Progenitor cell of endocrine pancreas (in vitro differentiated cells): ENCODE measurements around the gene COPZ2. TPM values are rescaled to one million over a fixed set of nuclear protein-coding genes. Genes with fewer than 3 reads are reported as not detected.

Experiments used
- DNase-seq: peaks from one replicate; pipeline ENCODE4 v3.0.0; 2021; ENCODE audit warnings: low spot score; ENCODE audit not compliant: unreplicated experiment
- H3K27ac Mint-ChIP-seq: 2 replicates; pipeline ENCODE4 v1.8.0; 2021; ENCODE audit warnings: mild to moderate bottlenecking, moderate library complexity, mixed read lengths
- H3K27me3 Mint-ChIP-seq: 2 replicates; pipeline ENCODE4 v1.8.0; 2021; ENCODE audit warnings: mixed read lengths
- H3K36me3 Mint-ChIP-seq: 2 replicates; pipeline ENCODE4 v1.8.0; 2022; ENCODE audit warnings: mixed read lengths; ENCODE audit not compliant: insufficient read depth
- H3K4me1 Mint-ChIP-seq: 2 replicates; pipeline ENCODE4 v1.8.0; 2021; ENCODE audit warnings: low read depth, mixed read lengths
- H3K4me3 Mint-ChIP-seq: 2 replicates; pipeline ENCODE4 v1.8.0; 2021; ENCODE audit warnings: low read depth, mild to moderate bottlenecking, moderate library complexity, mixed read lengths
- H3K9me3 Mint-ChIP-seq: 2 replicates; pipeline ENCODE4 v1.8.0; 2021; ENCODE audit warnings: low read depth, mixed read lengths
- total RNA-seq: library from RNA; stranded (reverse); gene quantifications from 2 replicates; pipeline ENCODE4 v1.2.1, GENCODE V29; 2021
- TF ChIP-seq, protein P1 (sequence below): fragments of 200-600 bp; sonication (generic); IDR thresholded peaks from one replicate; pipeline ENCODE4 v1.5.0; 2021; ENCODE audit warnings: antibody characterized with exemption, mild to moderate bottlenecking; ENCODE audit not compliant: unreplicated experiment

The COPZ2 gene
- total RNA-seq, 1 donor from 2014 or later = not detected

DNA sequence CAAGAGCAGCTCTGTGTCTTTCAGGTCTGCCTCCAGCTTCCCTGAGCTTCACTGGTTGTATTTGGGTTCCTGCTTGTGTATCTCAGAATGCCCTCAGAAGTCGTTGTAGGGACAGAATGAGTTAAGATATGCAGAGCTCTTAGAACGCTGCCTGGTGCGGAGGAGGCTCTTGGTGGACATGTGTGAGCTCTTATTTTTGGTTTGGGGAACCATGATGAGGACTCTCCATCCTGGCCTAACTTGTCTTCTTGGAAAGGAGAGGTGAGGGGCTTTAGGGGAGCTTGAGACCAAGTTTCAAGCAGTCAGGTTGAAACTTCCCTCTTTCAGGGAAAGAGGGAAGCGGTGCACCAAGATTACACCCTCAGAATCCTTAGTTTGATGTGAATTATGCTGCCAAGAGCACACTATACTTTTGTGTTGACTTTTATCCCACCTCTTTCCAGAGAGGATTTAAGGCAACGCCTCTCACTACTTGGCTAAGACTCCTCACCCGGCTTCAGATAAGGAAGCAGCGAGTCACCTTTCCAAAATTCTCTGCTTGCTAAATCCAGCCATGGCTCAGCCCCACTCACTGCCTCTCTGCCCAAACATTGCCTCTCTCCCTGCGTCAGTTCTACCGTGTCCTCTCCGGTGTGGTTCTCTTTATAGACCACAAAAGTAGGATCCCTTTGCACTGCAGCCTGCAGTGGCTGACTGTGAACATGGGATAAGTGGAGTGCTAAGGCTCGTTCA, 53.9 kb downstream of the COPZ2 start:
- H3K4me3 Mint-ChIP-seq = no peak overlapping the region
- TF ChIP-seq, protein P1, sequence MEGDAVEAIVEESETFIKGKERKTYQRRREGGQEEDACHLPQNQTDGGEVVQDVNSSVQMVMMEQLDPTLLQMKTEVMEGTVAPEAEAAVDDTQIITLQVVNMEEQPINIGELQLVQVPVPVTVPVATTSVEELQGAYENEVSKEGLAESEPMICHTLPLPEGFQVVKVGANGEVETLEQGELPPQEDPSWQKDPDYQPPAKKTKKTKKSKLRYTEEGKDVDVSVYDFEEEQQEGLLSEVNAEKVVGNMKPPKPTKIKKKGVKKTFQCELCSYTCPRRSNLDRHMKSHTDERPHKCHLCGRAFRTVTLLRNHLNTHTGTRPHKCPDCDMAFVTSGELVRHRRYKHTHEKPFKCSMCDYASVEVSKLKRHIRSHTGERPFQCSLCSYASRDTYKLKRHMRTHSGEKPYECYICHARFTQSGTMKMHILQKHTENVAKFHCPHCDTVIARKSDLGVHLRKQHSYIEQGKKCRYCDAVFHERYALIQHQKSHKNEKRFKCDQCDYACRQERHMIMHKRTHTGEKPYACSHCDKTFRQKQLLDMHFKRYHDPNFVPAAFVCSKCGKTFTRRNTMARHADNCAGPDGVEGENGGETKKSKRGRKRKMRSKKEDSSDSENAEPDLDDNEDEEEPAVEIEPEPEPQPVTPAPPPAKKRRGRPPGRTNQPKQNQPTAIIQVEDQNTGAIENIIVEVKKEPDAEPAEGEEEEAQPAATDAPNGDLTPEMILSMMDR = no peak
- H3K36me3 Mint-ChIP-seq = peaks cover 18% of the 10 kb centered on the region
- H3K27ac Mint-ChIP-seq = peak overlapping the region; percentile 77
- no peak for DNase-seq
- H3K27me3 Mint-ChIP-seq = peaks cover 5% of the 10 kb centered on the region
- H3K9me3 Mint-ChIP-seq = no peaks in the 10 kb centered on the region
- H3K4me1 Mint-ChIP-seq = peaks cover 63% of the 10 kb centered on the region

DNA sequence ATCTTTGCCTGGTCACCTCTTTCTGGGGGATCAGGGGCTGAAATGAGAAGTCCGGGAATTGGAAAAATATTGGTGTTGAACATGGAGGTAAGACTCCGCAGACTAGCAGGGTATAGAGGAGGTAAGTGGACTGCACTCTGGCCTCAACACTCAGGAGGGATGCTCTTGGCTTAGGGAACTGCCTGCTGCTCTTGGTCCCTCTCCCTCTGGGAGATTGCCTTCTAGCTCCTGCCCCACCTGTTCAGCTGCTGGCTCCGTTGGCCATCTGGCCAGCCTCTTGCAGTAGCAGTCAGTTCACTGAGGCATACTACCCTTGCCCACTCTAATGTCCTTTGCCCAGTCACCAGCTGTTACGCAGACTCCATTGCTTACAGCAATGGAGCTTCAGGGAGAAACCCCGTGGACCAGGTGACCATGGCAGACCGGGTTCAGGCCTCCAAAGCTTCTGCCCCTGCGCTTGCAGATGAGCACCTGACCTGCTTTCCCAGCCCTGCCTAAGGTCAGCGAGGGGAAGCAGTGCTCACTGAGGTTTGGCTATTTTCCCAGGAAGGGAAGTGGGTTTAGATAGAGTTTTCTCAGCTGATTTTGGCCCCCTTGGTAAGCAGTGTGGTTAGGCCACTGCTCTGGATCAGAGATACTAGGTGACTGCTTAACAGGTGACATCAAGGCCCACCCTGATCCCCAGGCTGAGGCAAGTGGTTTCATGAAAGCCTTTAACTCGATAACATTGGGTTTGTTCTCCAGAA, 54.8 kb downstream of the COPZ2 start:
- Mint-ChIP-seq H3K4me3 (peak overlapping the region; percentile 34), H3K27me3 (peaks cover 5% of the 10 kb centered on the region), H3K4me1 (peaks cover 57% of the 10 kb centered on the region), H3K27ac (peak overlapping the region; percentile 79), H3K36me3 (peaks cover 22% of the 10 kb centered on the region), H3K9me3 (no peaks in the 10 kb centered on the region)
- TF ChIP-seq, protein P1 = no peak
- DNase-seq = no peak

DNA sequence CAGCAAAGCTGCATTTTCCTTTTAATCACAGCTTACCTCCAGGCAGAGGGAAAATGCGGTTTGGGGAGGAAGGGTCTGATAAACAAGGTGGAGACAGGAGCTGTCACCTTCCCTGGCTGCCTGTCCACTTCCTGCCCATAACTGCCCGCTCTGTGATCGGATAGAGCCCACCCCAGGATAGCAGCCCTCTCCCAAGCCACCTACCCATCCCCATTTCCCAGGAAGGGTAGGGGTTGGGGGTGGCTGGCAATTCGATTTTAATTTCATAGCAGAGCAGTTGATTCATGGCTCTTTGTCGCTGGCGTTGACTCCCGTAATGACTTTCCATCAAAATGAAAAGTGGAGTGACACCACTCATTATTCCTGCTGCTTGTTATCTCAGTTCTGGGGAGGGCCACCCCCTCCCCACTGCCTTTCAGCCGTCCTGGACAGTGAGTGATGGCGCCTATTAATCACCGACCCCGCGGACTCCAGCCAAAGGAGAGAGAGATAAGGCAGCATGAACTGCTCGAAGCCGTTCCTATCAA, 55.4 kb downstream of the COPZ2 start:
- Mint-ChIP-seq H3K36me3 (peaks cover 27% of the 10 kb centered on the region), H3K9me3 (no peaks in the 10 kb centered on the region), H3K4me1 (peaks cover 51% of the 10 kb centered on the region), H3K27me3 (peaks cover 5% of the 10 kb centered on the region), H3K4me3 (no peak overlapping the region), H3K27ac (peak overlapping the region; percentile 79)
- TF ChIP-seq, protein P1 = no peak
- DNase-seq = no peak

DNA sequence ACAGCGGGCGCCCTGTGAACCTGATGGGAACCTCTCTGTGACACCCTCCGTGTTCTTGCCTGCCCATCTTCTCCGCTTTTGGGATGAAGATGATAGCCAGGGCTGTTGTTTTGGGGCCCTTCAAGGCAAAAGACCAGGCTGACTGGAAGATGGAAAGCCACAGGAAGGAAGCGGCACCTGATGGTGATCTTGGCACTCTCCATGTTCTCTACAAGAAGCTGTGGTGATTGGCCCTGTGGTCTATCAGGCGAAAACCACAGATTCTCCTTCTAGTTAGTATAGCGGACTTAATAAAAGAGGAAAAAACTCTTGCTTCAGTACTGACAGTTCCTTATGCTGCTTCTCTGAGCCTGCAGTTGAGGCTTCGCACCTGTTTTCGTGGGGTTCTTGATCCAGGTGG, 56.1 kb downstream of the COPZ2 start:
- Mint-ChIP-seq H3K27me3 (peaks cover 5% of the 10 kb centered on the region), H3K9me3 (no peaks in the 10 kb centered on the region), H3K36me3 (peaks cover 26% of the 10 kb centered on the region), H3K4me3 (no peak overlapping the region), H3K4me1 (peaks cover 44% of the 10 kb centered on the region), H3K27ac (peak overlapping the region; percentile 79)
- DNase-seq = no peak
- TF ChIP-seq, protein P1 = no peak

DNA sequence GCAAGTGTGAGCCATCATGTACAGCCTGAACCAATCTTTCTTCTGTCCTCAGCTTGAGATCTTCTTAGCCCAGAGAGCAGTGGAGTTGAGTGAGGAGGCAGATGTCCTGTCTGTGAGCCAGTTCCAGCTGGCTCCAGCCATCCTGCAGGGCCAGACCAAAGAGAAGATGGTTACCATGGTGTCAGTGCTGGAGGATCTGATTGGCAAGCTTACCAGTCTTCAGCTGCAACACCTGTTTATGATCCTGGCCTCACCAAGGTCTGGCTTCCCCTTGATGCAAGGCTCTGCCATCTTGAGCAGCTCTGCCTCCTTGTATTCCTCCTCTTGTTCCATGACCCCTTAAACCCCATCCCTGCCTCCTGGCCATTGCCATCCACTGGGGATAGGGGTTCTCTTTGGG, 57.1 kb downstream of the COPZ2 start:
- Mint-ChIP-seq H3K4me3 (no peak overlapping the region), H3K9me3 (no peaks in the 10 kb centered on the region), H3K4me1 (peaks cover 39% of the 10 kb centered on the region), H3K36me3 (peaks cover 29% of the 10 kb centered on the region), H3K27me3 (peaks cover 5% of the 10 kb centered on the region), H3K27ac (no peak overlapping the region)
- no peak for DNase-seq
- TF ChIP-seq, protein P1 = no peak
